ENCODE results near the gene PHOX2B.

DNA sequence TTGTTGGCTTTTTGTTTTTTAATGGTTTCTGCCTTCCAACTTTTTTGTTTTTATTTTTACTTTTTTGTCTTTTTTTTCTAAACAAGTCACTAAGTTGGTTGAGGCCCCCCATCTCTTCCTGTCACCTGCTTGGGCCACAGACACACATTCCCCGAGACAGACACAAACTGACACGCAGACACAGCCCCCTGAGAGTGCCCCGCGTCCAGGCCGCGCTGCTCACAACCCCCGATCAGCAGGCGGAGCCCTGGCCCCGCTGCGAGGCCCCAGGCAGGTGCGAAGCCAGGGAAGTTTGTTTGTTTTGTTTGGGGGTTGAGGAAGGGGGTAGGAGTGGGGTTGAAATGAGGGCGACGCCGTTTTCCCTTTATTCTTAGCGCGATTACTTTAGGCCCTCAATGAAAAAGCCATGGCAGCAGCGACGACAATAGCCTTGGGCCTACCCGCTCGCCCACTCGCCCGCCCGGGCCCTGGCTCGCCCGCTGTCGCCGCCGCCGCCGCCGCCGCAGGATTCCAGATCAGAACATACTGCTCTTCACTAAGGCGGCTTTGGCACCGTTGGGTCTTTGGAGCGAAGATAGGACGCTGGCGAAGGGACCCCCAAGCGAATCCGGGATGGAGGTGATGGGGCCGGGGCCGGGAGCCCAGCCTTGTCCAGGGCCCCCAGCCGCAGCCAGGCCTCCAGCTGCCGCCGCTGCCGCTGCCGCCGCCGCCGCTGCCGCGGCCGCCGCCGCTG is 3.1 kb downstream of the PHOX2B start:
- TF ChIP-seq, protein P1, sequence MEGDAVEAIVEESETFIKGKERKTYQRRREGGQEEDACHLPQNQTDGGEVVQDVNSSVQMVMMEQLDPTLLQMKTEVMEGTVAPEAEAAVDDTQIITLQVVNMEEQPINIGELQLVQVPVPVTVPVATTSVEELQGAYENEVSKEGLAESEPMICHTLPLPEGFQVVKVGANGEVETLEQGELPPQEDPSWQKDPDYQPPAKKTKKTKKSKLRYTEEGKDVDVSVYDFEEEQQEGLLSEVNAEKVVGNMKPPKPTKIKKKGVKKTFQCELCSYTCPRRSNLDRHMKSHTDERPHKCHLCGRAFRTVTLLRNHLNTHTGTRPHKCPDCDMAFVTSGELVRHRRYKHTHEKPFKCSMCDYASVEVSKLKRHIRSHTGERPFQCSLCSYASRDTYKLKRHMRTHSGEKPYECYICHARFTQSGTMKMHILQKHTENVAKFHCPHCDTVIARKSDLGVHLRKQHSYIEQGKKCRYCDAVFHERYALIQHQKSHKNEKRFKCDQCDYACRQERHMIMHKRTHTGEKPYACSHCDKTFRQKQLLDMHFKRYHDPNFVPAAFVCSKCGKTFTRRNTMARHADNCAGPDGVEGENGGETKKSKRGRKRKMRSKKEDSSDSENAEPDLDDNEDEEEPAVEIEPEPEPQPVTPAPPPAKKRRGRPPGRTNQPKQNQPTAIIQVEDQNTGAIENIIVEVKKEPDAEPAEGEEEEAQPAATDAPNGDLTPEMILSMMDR (IDR thresholded peaks at IDR 0.05), result no peak
- TF ChIP-seq EP300 (IDR thresholded peaks at IDR 0.05) (no peak), POLR2A (IDR thresholded peaks at IDR 0.05) (no peak), POLR2AphosphoS5 (IDR thresholded peaks at IDR 0.05) (no peak)
